ENCODE results near the gene EPHB3.

Gene EPHB3

GRCh38 chr3:184542577-184542976, 19.0 kb upstream of the EPHB3 start:
- no peak for DNase-seq (ENCODE audit: insufficient read length, low spot score)
- FAIRE-seq: no peak

- FAIRE-seq (no peak), DNase-seq (ENCODE audit: insufficient read length, low spot score) (no peak)
These were observed 18.3 kb upstream of the EPHB3 start for GRCh38 chr3:184543256-184543655.

- DNase-seq (ENCODE audit: insufficient read length, low spot score): peak; percentile 77
- FAIRE-seq: peak; percentile 79
These were observed 17.6 kb upstream of the EPHB3 start for GRCh38 chr3:184543843-184544512.

GRCh38 chr3:184544513-184544861, 17.1 kb upstream of the EPHB3 start:
- no peak for FAIRE-seq

GRCh38 chr3:184545769-184546168, 15.8 kb upstream of the EPHB3 start:
- no peak for DNase-seq (ENCODE audit: insufficient read length, low spot score)
- no peak for FAIRE-seq

More at GRCh38 chr3:184544513-184544861, 17.1 kb upstream of the EPHB3 start:
- DNase-seq (ENCODE audit: insufficient read length, low spot score): no peak

GRCh38 chr3:184546252-184546651, 15.3 kb upstream of the EPHB3 start:
- no peak for FAIRE-seq

GRCh38 chr3:184549796-184550577, 11.6 kb upstream of the EPHB3 start:
- FAIRE-seq: no peak
- no peak for DNase-seq (ENCODE audit: insufficient read length, low spot score)

More at GRCh38 chr3:184546252-184546651, 15.3 kb upstream of the EPHB3 start:
- DNase-seq (ENCODE audit: insufficient read length, low spot score): no peak

- no peak for FAIRE-seq
- DNase-seq (ENCODE audit: insufficient read length, low spot score): no peak
These were observed 10.5 kb upstream of the EPHB3 start for GRCh38 chr3:184551103-184551502.

- DNase-seq (ENCODE audit: insufficient read length, low spot score) (no peak), FAIRE-seq (no peak)
These were observed 9.8 kb upstream of the EPHB3 start for GRCh38 chr3:184551614-184552256.

- DNase-seq (ENCODE audit: insufficient read length, low spot score): no peak
These were observed 9.3 kb upstream of the EPHB3 start for GRCh38 chr3:184552296-184552695.

GRCh38 chr3:184552863-184553262, 8.7 kb upstream of the EPHB3 start:
- DNase-seq (ENCODE audit: insufficient read length, low spot score): no peak
- FAIRE-seq: no peak

More at GRCh38 chr3:184552296-184552695, 9.3 kb upstream of the EPHB3 start:
- FAIRE-seq: no peak

GRCh38 chr3:184553385-184553784, 8.2 kb upstream of the EPHB3 start:
- DNase-seq (ENCODE audit: insufficient read length, low spot score): no peak
- no peak for FAIRE-seq

GRCh38 chr3:184554461-184554860, 7.1 kb upstream of the EPHB3 start:
- no peak for DNase-seq (ENCODE audit: insufficient read length, low spot score)
- no peak for FAIRE-seq

GRCh38 chr3:184556582-184557347, 4.8 kb upstream of the EPHB3 start:
- no peak for DNase-seq (ENCODE audit: insufficient read length, low spot score)
- FAIRE-seq: no peak

GRCh38 chr3:184557348-184557950, 4.1 kb upstream of the EPHB3 start:
- no peak for FAIRE-seq
- no peak for DNase-seq (ENCODE audit: insufficient read length, low spot score)

- no peak for DNase-seq (ENCODE audit: insufficient read length, low spot score)
- FAIRE-seq: no peak
These were observed 2.9 kb upstream of the EPHB3 start for GRCh38 chr3:184558726-184559125.

GRCh38 chr3:184559336-184559735, 2.2 kb upstream of the EPHB3 start:
- DNase-seq (ENCODE audit: insufficient read length, low spot score): no peak
- FAIRE-seq: no peak

GRCh38 chr3:184560531-184560930, 1.1 kb upstream of the EPHB3 start:
- FAIRE-seq: no peak

GRCh38 chr3:184561913-184562877, 610 bp downstream of the EPHB3 start:
- FAIRE-seq (no peak), DNase-seq (ENCODE audit: insufficient read length, low spot score) (no peak)

More at GRCh38 chr3:184560531-184560930, 1.1 kb upstream of the EPHB3 start:
- no peak for DNase-seq (ENCODE audit: insufficient read length, low spot score)

All from GM19239 (cell line).